Fibroblast of mammary gland (primary cell): ENCODE results near the gene CADM4.
A peak's percentile ranks its signal among the peaks of the same experiment; 100 is the strongest.
"Not testable (repeated sequence)": the region's sequence is repeated elsewhere in the genome, so short reads cannot be mapped to it uniquely, and the experiment has no call there.

Experiments
- DNase-seq: peaks from one replicate; pipeline ENCODE4 v3.0.0-alpha.2; 2010; ENCODE audit warnings: low read depth
- H3K4me3 ChIP-seq: 2 replicates; pipeline ENCODE4 v1.5.1; 2011; ENCODE audit warnings: low read depth, mild to moderate bottlenecking, low read length, moderate library complexity; ENCODE audit not compliant: control insufficient read depth
- CTCF ChIP-seq: conservative IDR thresholded peaks from 2 replicates; pipeline ENCODE4 v1.5.1; 2011; ENCODE audit warnings: low read depth, low read length, inconsistent platforms; ENCODE audit not compliant: control insufficient read depth, insufficient read depth

Gene CADM4

GRCh38 chr19:43651758-43652545 lies 12.3 kb upstream of the CADM4 start:
- DNase-seq, result peak; percentile 66
- H3K4me3 ChIP-seq, result no peak overlapping the region

GRCh38 chr19:43650276-43650675 lies 10.6 kb upstream of the CADM4 start:
- not testable (repeated sequence) for DNase-seq, H3K4me3 ChIP-seq

More at GRCh38 chr19:43651758-43652545, 12.3 kb upstream of the CADM4 start:
- peak; percentile 78 for TF ChIP-seq CTCF

GRCh38 chr19:43649514-43649913 lies 9.9 kb upstream of the CADM4 start:
- no peak for TF ChIP-seq CTCF

GRCh38 chr19:43648633-43649032 lies 9.0 kb upstream of the CADM4 start:
- DNase-seq, result no peak
- no peak for TF ChIP-seq CTCF

More at GRCh38 chr19:43649514-43649913, 9.9 kb upstream of the CADM4 start:
- H3K4me3 ChIP-seq, result no peak overlapping the region
- DNase-seq, result no peak

GRCh38 chr19:43644181-43644580 lies 4.5 kb upstream of the CADM4 start:
- no peak for DNase-seq
- no peak overlapping the region for H3K4me3 ChIP-seq
- no peak for TF ChIP-seq CTCF

More at GRCh38 chr19:43648633-43649032, 9.0 kb upstream of the CADM4 start:
- H3K4me3 ChIP-seq, result no peak overlapping the region

- peak; percentile 29 for DNase-seq
- TF ChIP-seq CTCF, result no peak
- no peak overlapping the region for H3K4me3 ChIP-seq
Measured at GRCh38 chr19:43643326-43643725, 3.7 kb upstream of the CADM4 start.

- TF ChIP-seq CTCF, result no peak
- DNase-seq, result no peak
- H3K4me3 ChIP-seq, result no peak overlapping the region
Measured at GRCh38 chr19:43642531-43642930, 2.9 kb upstream of the CADM4 start.
